GM19351 (cell line): Measurements from ENCODE around the gene FLNB.

Experiments used
- ATAC-seq: cut with Tn5 transposase; IDR thresholded peaks from one replicate; pipeline ENCODE4 v1.9.1; 2021; ENCODE audit warnings: mild to moderate bottlenecking, moderate library complexity; ENCODE audit not compliant: unreplicated experiment

FLNB gene

GRCh38 chr3:58130591-58130990 lies 122.4 kb downstream of the FLNB start:
- ATAC-seq = no peak

DNA sequence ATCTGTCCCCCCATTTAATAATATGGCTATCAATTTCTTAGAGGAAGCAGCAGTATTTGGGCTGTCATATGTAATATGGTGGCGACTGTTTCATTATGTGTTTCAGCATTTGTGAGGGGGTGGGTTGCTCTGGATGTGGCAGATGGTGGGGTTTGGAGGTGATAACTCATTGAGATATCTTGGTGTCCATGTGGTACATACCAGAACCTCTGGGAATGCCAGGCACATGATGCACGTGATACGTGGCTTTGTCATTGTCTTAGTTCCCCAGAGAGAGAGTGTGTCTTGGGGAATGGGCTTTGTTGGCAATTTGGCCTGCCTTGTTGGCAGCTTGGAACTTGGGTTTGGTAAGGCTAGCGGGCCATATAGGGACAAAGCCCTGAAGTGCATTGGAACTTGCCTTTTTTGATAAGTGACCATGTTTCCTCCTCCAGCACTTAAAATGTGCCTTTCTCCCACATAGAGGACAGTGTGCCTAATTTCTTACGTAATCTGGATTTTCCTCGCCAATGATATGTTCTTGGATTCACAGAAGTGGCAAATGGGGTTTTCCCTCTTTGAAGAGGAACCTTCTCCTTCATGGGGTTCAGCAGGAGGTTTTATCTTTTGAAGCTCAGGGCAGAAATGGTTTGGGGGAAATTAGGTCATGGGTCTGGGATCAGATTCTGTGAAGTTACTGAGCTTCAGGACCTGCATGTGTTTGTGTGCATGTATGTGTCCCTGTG lies 123.0 kb downstream of the FLNB start:
- ATAC-seq = no peak

DNA sequence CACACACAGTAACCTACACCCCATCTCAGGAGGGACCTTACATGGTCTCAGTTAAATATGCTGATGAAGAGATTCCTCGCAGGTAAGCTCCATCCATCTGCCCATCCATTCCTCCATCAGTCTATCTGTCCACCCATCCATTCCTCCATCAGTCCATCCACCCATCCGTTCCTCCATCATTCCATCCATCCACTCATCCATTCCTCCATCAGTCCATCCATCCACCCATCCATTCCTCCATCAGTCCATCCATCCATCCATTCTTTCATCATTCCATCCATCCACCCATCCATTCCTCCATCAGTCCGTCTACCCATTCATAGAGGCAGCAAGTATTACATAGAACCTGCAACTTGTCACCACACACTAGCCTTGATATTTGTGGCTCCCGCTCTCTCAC lies 124.6 kb downstream of the FLNB start:
- no peak for ATAC-seq

GRCh38 chr3:58134468-58134867 lies 126.2 kb downstream of the FLNB start:
- ATAC-seq = no peak

DNA sequence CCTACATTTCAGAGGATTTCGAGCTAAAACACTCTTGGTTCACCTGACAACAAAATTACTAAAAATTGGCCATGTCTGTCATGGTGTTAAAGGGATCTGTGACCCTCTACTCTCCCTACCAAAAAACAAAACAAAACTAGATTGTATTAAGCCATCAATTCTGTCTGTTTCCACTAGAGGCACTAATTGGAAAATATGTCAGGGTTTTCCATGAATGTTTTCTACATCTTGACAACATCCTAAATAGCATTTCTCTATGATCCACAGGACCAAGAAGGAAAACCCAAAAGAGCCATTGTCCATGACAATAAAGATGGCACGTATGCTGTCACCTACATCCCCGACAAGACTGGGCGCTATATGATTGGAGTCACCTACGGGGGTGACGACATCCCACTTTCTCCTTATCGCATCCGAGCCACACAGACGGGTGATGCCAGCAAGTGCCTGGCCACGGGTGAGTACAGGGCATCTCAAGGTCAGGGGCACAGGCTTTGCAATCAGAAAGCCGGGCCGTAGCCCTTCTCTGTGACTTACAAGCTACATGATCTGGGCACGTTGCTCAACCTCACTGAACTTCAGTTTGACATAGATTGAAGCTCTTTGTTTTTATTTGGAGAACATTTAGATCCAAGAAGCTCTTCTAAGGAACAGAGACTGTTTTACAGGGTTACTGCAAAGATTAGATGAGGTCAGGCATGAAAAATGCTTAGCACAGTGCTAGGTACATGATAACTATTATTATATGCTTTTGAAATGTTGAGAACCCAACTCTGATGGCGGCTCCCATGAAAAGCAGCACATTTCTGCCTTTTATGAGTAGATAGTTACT lies 127.7 kb downstream of the FLNB start:
- ATAC-seq = no peak

GRCh38 chr3:58137306-58137705 lies 129.1 kb downstream of the FLNB start:
- no peak for ATAC-seq

- ATAC-seq = no peak
These were observed 133.6 kb downstream of the FLNB start for GRCh38 chr3:58141766-58142345.

GRCh38 chr3:58143417-58144055 lies 135.3 kb downstream of the FLNB start:
- no peak for ATAC-seq

GRCh38 chr3:58144478-58145325 lies 136.5 kb downstream of the FLNB start:
- no peak for ATAC-seq

DNA sequence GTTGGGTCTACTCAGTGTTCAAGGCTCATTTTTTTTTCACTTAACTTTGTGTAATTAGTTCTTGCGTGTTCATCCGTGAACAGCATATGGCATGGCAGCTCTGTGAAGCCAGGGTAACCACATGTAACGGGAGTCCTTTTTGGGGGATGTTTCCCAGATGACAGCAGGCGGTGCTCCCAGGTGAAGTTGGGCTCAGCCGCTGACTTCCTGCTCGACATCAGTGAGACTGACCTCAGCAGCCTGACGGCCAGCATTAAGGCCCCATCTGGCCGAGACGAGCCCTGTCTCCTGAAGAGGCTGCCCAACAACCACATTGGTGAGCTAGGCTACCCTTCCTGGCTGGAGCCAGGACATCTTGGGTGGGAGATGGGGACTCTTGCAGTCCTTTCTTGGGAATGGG lies 139.8 kb downstream of the FLNB start:
- ATAC-seq = no peak

GRCh38 chr3:58150130-58150809 lies 142.0 kb downstream of the FLNB start:
- no peak for ATAC-seq

DNA sequence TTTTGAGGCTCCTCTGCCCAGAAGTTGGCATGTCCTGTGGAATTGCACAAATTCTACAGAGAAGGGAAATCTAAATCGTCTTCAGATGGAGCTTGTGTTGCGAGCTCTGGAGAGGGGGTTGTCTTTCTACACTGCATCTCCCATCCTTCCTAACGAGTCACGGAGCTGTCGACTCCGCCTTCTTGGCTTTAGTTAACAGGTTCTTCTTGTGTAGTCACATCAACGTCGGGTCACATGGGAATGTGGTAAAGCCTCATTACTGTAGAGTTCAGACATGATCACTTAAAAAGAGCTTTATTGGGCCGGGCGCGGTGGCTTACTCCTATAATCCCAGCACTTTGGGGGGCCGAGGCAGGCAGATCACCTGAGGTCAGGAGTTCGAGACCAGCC lies 142.6 kb downstream of the FLNB start:
- ATAC-seq = no peak

- ATAC-seq = no peak
These were observed 143.4 kb downstream of the FLNB start for GRCh38 chr3:58151637-58152036.

GRCh38 chr3:58152225-58153015 lies 144.2 kb downstream of the FLNB start:
- no peak for ATAC-seq

DNA sequence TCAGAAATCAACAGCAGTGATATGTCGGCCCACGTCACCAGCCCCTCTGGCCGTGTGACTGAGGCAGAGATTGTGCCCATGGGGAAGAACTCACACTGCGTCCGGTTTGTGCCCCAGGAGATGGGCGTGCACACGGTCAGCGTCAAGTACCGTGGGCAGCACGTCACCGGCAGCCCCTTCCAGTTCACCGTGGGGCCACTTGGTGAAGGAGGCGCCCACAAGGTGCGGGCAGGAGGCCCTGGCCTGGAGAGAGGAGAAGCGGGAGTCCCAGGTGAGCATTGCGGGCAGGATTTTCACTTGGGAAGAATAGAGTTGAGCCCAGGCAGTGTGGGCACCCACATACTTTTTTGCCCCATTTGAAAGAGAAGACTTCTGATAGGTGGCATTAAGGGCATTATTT lies 145.1 kb downstream of the FLNB start:
- ATAC-seq = no peak

DNA sequence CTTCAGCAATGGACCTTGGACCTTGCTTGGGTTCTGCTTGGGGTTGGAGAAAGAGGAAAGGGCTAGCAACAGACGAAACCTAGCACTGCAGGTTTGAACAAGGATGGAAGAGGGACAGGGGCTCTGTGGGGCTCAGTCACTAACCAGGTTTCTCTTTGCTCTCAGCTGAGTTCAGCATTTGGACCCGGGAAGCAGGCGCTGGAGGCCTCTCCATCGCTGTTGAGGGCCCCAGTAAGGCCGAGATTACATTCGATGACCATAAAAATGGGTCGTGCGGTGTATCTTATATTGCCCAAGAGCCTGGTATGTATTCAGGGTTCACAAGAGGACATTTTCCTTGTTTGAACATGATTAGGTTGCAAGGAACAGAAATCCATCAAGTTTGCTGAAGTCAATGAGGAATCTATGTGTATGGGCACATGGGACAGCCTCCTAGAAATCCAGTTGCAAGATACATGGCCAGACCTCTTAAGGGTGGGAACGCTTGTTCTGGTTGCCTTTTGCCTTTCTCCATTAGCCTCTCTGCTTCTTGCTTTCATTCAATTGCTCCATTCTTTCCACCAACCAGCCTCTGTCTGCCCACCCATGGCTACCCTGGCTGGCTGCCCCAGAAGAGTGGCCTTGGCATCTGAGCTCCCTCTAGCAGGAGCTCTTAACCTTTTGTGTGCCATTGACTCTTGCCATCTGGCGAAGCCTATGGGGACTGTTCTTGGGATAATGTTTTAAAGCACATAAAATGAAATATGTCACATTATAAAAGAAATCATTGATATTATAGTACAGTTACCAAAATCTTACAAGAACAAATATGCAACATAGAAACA lies 146.6 kb downstream of the FLNB start:
- no peak for ATAC-seq

GRCh38 chr3:58155838-58156237 lies 147.6 kb downstream of the FLNB start:
- no peak for ATAC-seq

- ATAC-seq = no peak
These were observed 149.5 kb downstream of the FLNB start for GRCh38 chr3:58157700-58158099.
